Measurements from ENCODE around the gene ZNF3. TPM values are rescaled to one million over a fixed set of nuclear protein-coding genes. Genes with fewer than 3 reads are reported as not detected.

The ZNF3 gene
- total RNA-seq, 1 donor from 2014 or later = 39.6 TPM

GRCh38 chr7:100038326-100038725 lies 43.2 kb downstream of the ZNF3 start:
- Mint-ChIP-seq H3K4me1 (peaks cover 4% of the 10 kb centered on the region), H3K36me3 (ENCODE audit: low read depth) (peaks cover 41% of the 10 kb centered on the region), H3K9me3 (no peaks in the 10 kb centered on the region), H3K4me3 (no peak overlapping the region), H3K27me3 (no peaks in the 10 kb centered on the region), H3K27ac (no peak overlapping the region)
- no peak for DNase-seq
- intact Hi-C loops (cut with micrococcal nuclease) = no loop called here
- POLR2A ChIA-PET = no interaction called here
- TF ChIP-seq, protein P1, sequence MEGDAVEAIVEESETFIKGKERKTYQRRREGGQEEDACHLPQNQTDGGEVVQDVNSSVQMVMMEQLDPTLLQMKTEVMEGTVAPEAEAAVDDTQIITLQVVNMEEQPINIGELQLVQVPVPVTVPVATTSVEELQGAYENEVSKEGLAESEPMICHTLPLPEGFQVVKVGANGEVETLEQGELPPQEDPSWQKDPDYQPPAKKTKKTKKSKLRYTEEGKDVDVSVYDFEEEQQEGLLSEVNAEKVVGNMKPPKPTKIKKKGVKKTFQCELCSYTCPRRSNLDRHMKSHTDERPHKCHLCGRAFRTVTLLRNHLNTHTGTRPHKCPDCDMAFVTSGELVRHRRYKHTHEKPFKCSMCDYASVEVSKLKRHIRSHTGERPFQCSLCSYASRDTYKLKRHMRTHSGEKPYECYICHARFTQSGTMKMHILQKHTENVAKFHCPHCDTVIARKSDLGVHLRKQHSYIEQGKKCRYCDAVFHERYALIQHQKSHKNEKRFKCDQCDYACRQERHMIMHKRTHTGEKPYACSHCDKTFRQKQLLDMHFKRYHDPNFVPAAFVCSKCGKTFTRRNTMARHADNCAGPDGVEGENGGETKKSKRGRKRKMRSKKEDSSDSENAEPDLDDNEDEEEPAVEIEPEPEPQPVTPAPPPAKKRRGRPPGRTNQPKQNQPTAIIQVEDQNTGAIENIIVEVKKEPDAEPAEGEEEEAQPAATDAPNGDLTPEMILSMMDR (IDR thresholded peaks at IDR 0.05) = no peak
- ATAC-seq (ENCODE audit: low read depth) = no peak
- CTCF ChIA-PET = no interaction called here

GRCh38 chr7:100035876-100036275 lies 45.6 kb downstream of the ZNF3 start:
- DNase-seq = no peak
- H3K27me3 Mint-ChIP-seq = no peaks in the 10 kb centered on the region
- H3K27ac Mint-ChIP-seq = no peak overlapping the region
- no peak overlapping the region for H3K4me3 Mint-ChIP-seq
- TF ChIP-seq, protein P1 (IDR thresholded peaks at IDR 0.05) = no peak
- H3K36me3 Mint-ChIP-seq (ENCODE audit: low read depth) = peaks cover 60% of the 10 kb centered on the region
- POLR2A ChIA-PET = interaction anchor here (0.6 kb wide), 1 partner anchor 18 kb away, joined by 8 read pairs; no protein-coding TSS in a partner anchor
- intact Hi-C loops (cut with micrococcal nuclease) = no loop called here
- ATAC-seq (ENCODE audit: low read depth) = no peak
- CTCF ChIA-PET = no interaction called here
- no peaks in the 10 kb centered on the region for H3K9me3 Mint-ChIP-seq
- peaks cover 4% of the 10 kb centered on the region for H3K4me1 Mint-ChIP-seq

- no peak for DNase-seq
- Mint-ChIP-seq H3K36me3 (ENCODE audit: low read depth) (peaks cover 68% of the 10 kb centered on the region), H3K9me3 (no peaks in the 10 kb centered on the region), H3K27me3 (no peaks in the 10 kb centered on the region), H3K27ac (no peak overlapping the region), H3K4me3 (no peak overlapping the region), H3K4me1 (no peaks in the 10 kb centered on the region)
- ChIA-PET CTCF (no interaction called here), POLR2A (interaction anchor here (0.6 kb wide), 1 partner anchor 19 kb away, joined by 8 read pairs; no protein-coding TSS in a partner anchor)
- TF ChIP-seq, protein P1 (IDR thresholded peaks at IDR 0.05) = no peak
- ATAC-seq (ENCODE audit: low read depth) = no peak
- intact Hi-C loops (cut with micrococcal nuclease) = no loop called here
Measured at GRCh38 chr7:100034871-100035510, 46.5 kb downstream of the ZNF3 start.

- POLR2A ChIA-PET = no interaction called here
- TF ChIP-seq, protein P1 (IDR thresholded peaks at IDR 0.05) = no peak
- no peak overlapping the region for H3K4me3 Mint-ChIP-seq
- no peaks in the 10 kb centered on the region for H3K4me1 Mint-ChIP-seq
- H3K36me3 Mint-ChIP-seq (ENCODE audit: low read depth) = peaks cover 76% of the 10 kb centered on the region
- no peaks in the 10 kb centered on the region for H3K9me3 Mint-ChIP-seq
- ATAC-seq (ENCODE audit: low read depth) (no peak), DNase-seq (no peak)
- intact Hi-C loops (cut with micrococcal nuclease) = no loop called here
- H3K27ac Mint-ChIP-seq = no peak overlapping the region
- no peaks in the 10 kb centered on the region for H3K27me3 Mint-ChIP-seq
- CTCF ChIA-PET = no interaction called here
Measured at GRCh38 chr7:100033526-100033925, 48.0 kb downstream of the ZNF3 start.

- no peak overlapping the region for H3K4me3 Mint-ChIP-seq
- intact Hi-C loops (cut with micrococcal nuclease) = no loop called here
- ChIA-PET POLR2A (interaction anchor here (0.6 kb wide), 1 partner anchor 30 kb away, joined by 4 read pairs; no protein-coding TSS in a partner anchor), CTCF (interaction anchor here (0.7 to 1.1 kb wide), 2 partner anchors 103 to 1024 kb away, joined by 3 to 4 read pairs; no protein-coding TSS in a partner anchor)
- TF ChIP-seq, protein P1 (IDR thresholded peaks at IDR 0.05) = no peak
- no peak for ATAC-seq (ENCODE audit: low read depth)
- peak overlapping the region; percentile 20 for H3K27ac Mint-ChIP-seq
- no peak for DNase-seq
- H3K9me3 Mint-ChIP-seq = no peaks in the 10 kb centered on the region
- H3K27me3 Mint-ChIP-seq = no peaks in the 10 kb centered on the region
- peaks cover 74% of the 10 kb centered on the region for H3K36me3 Mint-ChIP-seq (ENCODE audit: low read depth)
- H3K4me1 Mint-ChIP-seq = peaks cover 5% of the 10 kb centered on the region
Measured at GRCh38 chr7:100029596-100029995, 51.9 kb downstream of the ZNF3 start.

Data from activated B cell treated with CpG ODN at 0.5 μM for 24 hours (primary cell).